Loucy (cell line): ENCODE measurements around the gene SDHAF4.
"Not testable (repeated sequence)": the region's sequence is repeated elsewhere in the genome, so short reads cannot be mapped to it uniquely, and the experiment has no call there.

Experiments
- H2AFZ ChIP-seq: fragments of 200-600 bp; sonication (generic); 2 replicates; pipeline ENCODE4 v1.6.0; 2016; ENCODE audit warnings: antibody characterized with exemption, mild to moderate bottlenecking, low read length, moderate library complexity
- H3F3A ChIP-seq: fragments of 200-600 bp; 2 replicates; pipeline ENCODE4 v1.6.0; 2016; ENCODE audit warnings: antibody characterized with exemption, low read depth, mild to moderate bottlenecking
- H3K27me3 ChIP-seq: fragments of 200-600 bp; sonication (generic); 2 replicates; pipeline ENCODE4 v1.6.1; 2014; ENCODE audit warnings: low read length, mild to moderate bottlenecking; ENCODE audit not compliant: insufficient read depth, poor library complexity, severe bottlenecking
- H3K36me3 ChIP-seq: fragments of 200-600 bp; sonication (generic); 2 replicates; pipeline ENCODE4 v1.6.1; 2016; ENCODE audit warnings: low read length; ENCODE audit not compliant: insufficient read depth
- H3K4me1 ChIP-seq: fragments of 200-600 bp; sonication (generic); 2 replicates; pipeline ENCODE4 v1.5.1; 2014; ENCODE audit warnings: low read length, mild to moderate bottlenecking; ENCODE audit not compliant: insufficient read depth, poor library complexity, severe bottlenecking
- H3K4me2 ChIP-seq: fragments of 200-600 bp; sonication (generic); 2 replicates; pipeline ENCODE4 v1.6.0; 2014; ENCODE audit warnings: antibody characterized with exemption, low read length, low read depth, mild to moderate bottlenecking; ENCODE audit not compliant: poor library complexity, severe bottlenecking
- H3K4me3 ChIP-seq: fragments of 200-600 bp; sonication (generic); 2 replicates; pipeline ENCODE4 v1.5.1; 2014; ENCODE audit warnings: low read length, mild to moderate bottlenecking, mixed read lengths; ENCODE audit not compliant: poor library complexity, severe bottlenecking
- H3K79me2 ChIP-seq: fragments of 200-600 bp; sonication (generic); 2 replicates; pipeline ENCODE4 v1.6.1; 2014; ENCODE audit warnings: low read length; ENCODE audit not compliant: insufficient read depth
- H3K9ac ChIP-seq: fragments of 200-600 bp; sonication (generic); 2 replicates; pipeline ENCODE4 v1.6.0; 2014; ENCODE audit warnings: mild to moderate bottlenecking, low read depth, low read length, moderate library complexity; ENCODE audit not compliant: poor library complexity, severe bottlenecking
- H3K9me2 ChIP-seq: fragments of 200-600 bp; sonication (generic); replicated peaks from 2 replicates; pipeline ENCODE4 v1.6.1; 2016; ENCODE audit warnings: low read depth, low read length, mixed read lengths
- H3K9me3 ChIP-seq: fragments of 200-600 bp; sonication (generic); 2 replicates; pipeline ENCODE4 v1.6.1; 2014; ENCODE audit warnings: mild to moderate bottlenecking, antibody characterized with exemption, low read length, low read depth; ENCODE audit not compliant: insufficient read depth
- H4K20me1 ChIP-seq: fragments of 200-600 bp; sonication (generic); 2 replicates; pipeline ENCODE4 v1.6.0; 2014; ENCODE audit warnings: antibody characterized with exemption, low read length, mild to moderate bottlenecking; ENCODE audit not compliant: insufficient read depth, poor library complexity, severe bottlenecking
- CTCF ChIP-seq: fragments of 200-600 bp; sonication (generic); conservative IDR thresholded peaks from 2 replicates; pipeline ENCODE4 v1.5.1; 2014; ENCODE audit warnings: mild to moderate bottlenecking, antibody characterized with exemption, low read length
- EZH2phosphoT487 ChIP-seq: fragments of 200-600 bp; IDR thresholded peaks from 2 replicates; pipeline ENCODE4 v1.6.1; 2018; ENCODE audit warnings: antibody characterized with exemption, mild to moderate bottlenecking, moderate library complexity, borderline replicate concordance

SDHAF4 gene

GRCh38 chr6:70552974-70553373, 13.8 kb upstream of the SDHAF4 start:
- Histone ChIP-seq H3K4me2 (no peak overlapping the region), H4K20me1 (no peaks in the 10 kb centered on the region), H3F3A (no peaks in the 10 kb centered on the region), H3K36me3 (no peaks in the 10 kb centered on the region), H3K4me1 (no peaks in the 10 kb centered on the region), H3K9me3 (no peaks in the 10 kb centered on the region), H3K79me2 (no peaks in the 10 kb centered on the region), H3K4me3 (no peak overlapping the region), H3K9ac (no peak overlapping the region), H3K27me3 (no peaks in the 10 kb centered on the region), H3K9me2 (no peaks in the 10 kb centered on the region), H2AFZ (no peak overlapping the region)
- no peak for TF ChIP-seq CTCF

GRCh38 chr6:70557998-70558397, 8.7 kb upstream of the SDHAF4 start:
- Histone ChIP-seq H3K9me2 (no peaks in the 10 kb centered on the region), H3K79me2 (no peaks in the 10 kb centered on the region), H3K4me1 (no peaks in the 10 kb centered on the region), H3K4me2 (no peak overlapping the region), H3K27me3 (no peaks in the 10 kb centered on the region), H4K20me1 (no peaks in the 10 kb centered on the region), H3K9ac (no peak overlapping the region), H3F3A (no peaks in the 10 kb centered on the region), H3K4me3 (no peak overlapping the region), H3K36me3 (no peaks in the 10 kb centered on the region), H2AFZ (no peak overlapping the region), H3K9me3 (no peaks in the 10 kb centered on the region)
- TF ChIP-seq CTCF (no peak), EZH2phosphoT487 (no peak)

GRCh38 chr6:70562401-70562800, 4.3 kb upstream of the SDHAF4 start:
- H4K20me1 ChIP-seq, H3K9me2 ChIP-seq, H3K4me2 ChIP-seq, H3K79me2 ChIP-seq, H3K9ac ChIP-seq, H3K4me3 ChIP-seq, H3F3A ChIP-seq, H2AFZ ChIP-seq, H3K36me3 ChIP-seq, H3K4me1 ChIP-seq, H3K9me3 ChIP-seq, H3K27me3 ChIP-seq: not testable (repeated sequence)

- H3K4me2 ChIP-seq = no peak overlapping the region
- H3K9ac ChIP-seq = no peak overlapping the region
- no peaks in the 10 kb centered on the region for H4K20me1 ChIP-seq
- H3K9me3 ChIP-seq = no peaks in the 10 kb centered on the region
- H2AFZ ChIP-seq = no peak overlapping the region
- H3K9me2 ChIP-seq = no peaks in the 10 kb centered on the region
- H3K27me3 ChIP-seq = no peaks in the 10 kb centered on the region
- no peak for TF ChIP-seq CTCF
- TF ChIP-seq EZH2phosphoT487 = no peak
- H3K4me1 ChIP-seq = peaks cover 6% of the 10 kb centered on the region
- no peaks in the 10 kb centered on the region for H3K36me3 ChIP-seq
- H3K4me3 ChIP-seq = no peak overlapping the region
- no peaks in the 10 kb centered on the region for H3F3A ChIP-seq
- H3K79me2 ChIP-seq = peaks cover 14% of the 10 kb centered on the region; the same call in 1 of the 2 replicates
These were observed 3.2 kb upstream of the SDHAF4 start for GRCh38 chr6:70563530-70563929.
